CD14-positive monocyte (primary cell): ENCODE data around the gene DGAT2L6. TPM values are rescaled to one million over a fixed set of nuclear protein-coding genes. Genes with fewer than 3 reads are reported as not detected.
"Not testable (repeated sequence)": the region's sequence is repeated elsewhere in the genome, so short reads cannot be mapped to it uniquely, and the experiment has no call there.

ENCODE experiments used
- DNase-seq, 3 donors: peaks; one replicate each; pipeline ENCODE4 v3.0.0-alpha.2; 2011 to 2022
- H2AFZ ChIP-seq: 2 replicates; pipeline ENCODE4 v1.6.0; 2012; ENCODE audit warnings: mild to moderate bottlenecking, low read depth, low read length, inconsistent platforms; ENCODE audit not compliant: insufficient read depth, poor library complexity, severe bottlenecking
- H3K27ac ChIP-seq, 2 donors: 1 replicate in 1 of 2; 2 replicates in 1 of 2; pipeline ENCODE4 v1.5.1; 2012 to 2013; ENCODE audit warnings: low read length in 2 of 2, control low read depth in 1 of 2, inconsistent platforms in 1 of 2, low read depth in 1 of 2, mild to moderate bottlenecking in 1 of 2
- H3K27me3 ChIP-seq, 2 donors: one replicate each; pipeline versions ENCODE4 v1.6.0 to v1.6.1; 2011 to 2013; ENCODE audit warnings: low read length in 2 of 2; ENCODE audit not compliant: control insufficient read depth in 2 of 2, insufficient read depth in 2 of 2
- H3K36me3 ChIP-seq, 2 donors: replicated peaks in 1 of 2; 1 replicate in 1 of 2; 2 replicates in 1 of 2; pipeline versions ENCODE4 v1.5.1 to v1.6.1; 2012 to 2013; ENCODE audit warnings: low read length in 2 of 2, control low read depth in 1 of 2, inconsistent platforms in 1 of 2, mild to moderate bottlenecking in 1 of 2; ENCODE audit not compliant: insufficient read depth in 2 of 2, control insufficient read depth in 1 of 2
- H3K4me1 ChIP-seq, 2 donors: 1 replicate in 1 of 2; 2 replicates in 1 of 2; pipeline versions ENCODE4 v1.5.1 to v1.6.1; 2012 to 2013; ENCODE audit warnings: low read length in 2 of 2, control low read depth in 1 of 2, inconsistent platforms in 1 of 2, mild to moderate bottlenecking in 1 of 2, moderate library complexity in 1 of 2; ENCODE audit not compliant: insufficient read depth in 2 of 2, control insufficient read depth in 1 of 2
- H3K4me2 ChIP-seq: replicated peaks from 2 replicates; pipeline ENCODE3; 2012; ENCODE audit warnings: low read length, moderate library complexity, mild to moderate bottlenecking; ENCODE audit not compliant: poor library complexity, severe bottlenecking; ENCODE audit errors: extremely low read depth
- H3K4me3 ChIP-seq, 3 experiments: fragments of 200-600 bp in 1 of 3; sonication (generic) in 1 of 3; replicated peaks in 1 of 3; 1 replicate in 2 of 3; 2 replicates in 1 of 3; pipeline ENCODE4 v1.5.1; 2011 to 2013; ENCODE audit warnings: low read length in 3 of 3, mild to moderate bottlenecking in 3 of 3, control low read depth in 2 of 3, low read depth in 2 of 3, inconsistent platforms in 1 of 3, moderate library complexity in 1 of 3
- H3K79me2 ChIP-seq: 2 replicates; pipeline ENCODE4 v1.6.0; 2012; ENCODE audit warnings: mild to moderate bottlenecking, control low read depth, inconsistent platforms, low read length, moderate library complexity; ENCODE audit not compliant: insufficient read depth
- H3K9ac ChIP-seq: 2 replicates; pipeline ENCODE4 v1.6.0; 2017; ENCODE audit warnings: low read length, mild to moderate bottlenecking; ENCODE audit not compliant: insufficient read depth, poor library complexity, severe bottlenecking
- H3K9me3 ChIP-seq, 2 donors: replicated peaks in 1 of 2; 1 replicate in 1 of 2; 2 replicates in 1 of 2; pipeline versions ENCODE4 v1.5.1 to v1.6.1; 2012 to 2013; ENCODE audit warnings: low read length in 2 of 2, control low read depth in 1 of 2; ENCODE audit not compliant: control insufficient read depth in 1 of 2, insufficient read depth in 1 of 2
- H4K20me1 ChIP-seq: 2 replicates; pipeline ENCODE4 v1.6.0; 2012; ENCODE audit warnings: mild to moderate bottlenecking, low read length, control low read depth, moderate library complexity; ENCODE audit not compliant: insufficient read depth
- H3K27ac Mint-ChIP-seq, 7 donors: one replicate each; pipeline ENCODE4 v1.8.0; 2020; ENCODE audit warnings: mild to moderate bottlenecking in 7 of 7, mixed read lengths in 7 of 7, moderate library complexity in 6 of 7, inconsistent platforms in 2 of 7
- H3K27me3 Mint-ChIP-seq, 3 donors: one replicate each; pipeline ENCODE4 v1.8.0; 2021 to 2022; ENCODE audit warnings: low read depth in 3 of 3, mild to moderate bottlenecking in 3 of 3, mixed read lengths in 3 of 3, moderate library complexity in 3 of 3, inconsistent platforms in 1 of 3
- H3K36me3 Mint-ChIP-seq, 2 donors: one replicate each; pipeline ENCODE4 v1.8.0; 2020; ENCODE audit warnings: mixed read lengths in 2 of 2, inconsistent platforms in 1 of 2, mild to moderate bottlenecking in 1 of 2
- H3K4me1 Mint-ChIP-seq: one replicate; pipeline ENCODE4 v1.8.0; 2020; ENCODE audit warnings: mild to moderate bottlenecking, mixed read lengths
- H3K4me3 Mint-ChIP-seq, 2 donors: one replicate each; pipeline ENCODE4 v1.8.0; 2020; ENCODE audit warnings: mild to moderate bottlenecking in 2 of 2, mixed read lengths in 2 of 2, moderate library complexity in 1 of 2
- H3K9me3 Mint-ChIP-seq, 7 donors: one replicate each; pipeline ENCODE4 v1.8.0; 2020 to 2022; ENCODE audit warnings: mixed read lengths in 7 of 7, mild to moderate bottlenecking in 6 of 7, moderate library complexity in 6 of 7, inconsistent platforms in 2 of 7
- CTCF ChIP-seq: fragments of 200-600 bp; IDR thresholded peaks from one replicate; pipeline ENCODE4 v1.8.0; 2022; ENCODE audit warnings: antibody characterized with exemption, mild to moderate bottlenecking
- WGBS: methylation state at CpG from one replicate; pipeline ENCODE4 v1.1.5; 2013; ENCODE audit warnings: missing lambda C conversion rate; ENCODE audit not compliant: insufficient coverage; 5-methylcytosine and 5-hydroxymethylcytosine counted together
- intact Hi-C, 2 donors: fragments of 100-400 bp; cut with micrococcal nuclease; formaldehyde crosslinking; loops; one replicate each; pipeline versions ENCODE4 v1.15.0 to v1.15.1; 2023
- polyA plus RNA-seq, 3 donors: library from polyadenylated mRNA; depleted of rRNA in 1 of 3; unstranded in 2 of 3; stranded (reverse) in 1 of 3; fragments of 300-500 nt in 2 of 3; fragments of >200 nt in 1 of 3; fragmentation: Illumina TruSeq in 2 of 3; gene quantifications; 1 replicate in 2 of 3; 2 replicates in 1 of 3; pipeline ENCODE4 v1.2.3, GENCODE V29; 2012 to 2021

The DGAT2L6 gene
- polyA plus RNA-seq, 3 donors = not detected

- no CpG with 5 or more reads among the region's 2 CpGs for WGBS
- no peaks in the 10 kb centered on the region for H3K36me3 Mint-ChIP-seq
- no peak for TF ChIP-seq CTCF
Observed at GRCh38 chrX:70241501-70241900, 64.2 kb downstream of the DGAT2L6 start.

GRCh38 chrX:70243601-70244000 lies 66.3 kb downstream of the DGAT2L6 start:
- 90% methylated on average over 2 of the region's 5 CpGs for WGBS
- intact Hi-C loops, DNase-seq: not testable (repeated sequence)

More at GRCh38 chrX:70241501-70241900, 64.2 kb downstream of the DGAT2L6 start:
- no peaks in the 10 kb centered on the region for H3K4me1 ChIP-seq
- Mint-ChIP-seq H3K9me3 (no peaks in the 10 kb centered on the region), H3K27ac (no peak overlapping the region), H3K27me3 (peaks cover 0 to 3% (median 1%) of the 10 kb centered on the region in 3 donors), H3K4me3 (no peak overlapping the region), H3K4me1 (no peaks in the 10 kb centered on the region)
- H3K9ac ChIP-seq = no peak overlapping the region
- no peaks in the 10 kb centered on the region for H3K79me2 ChIP-seq
- no peaks in the 10 kb centered on the region for H3K9me3 ChIP-seq
- H3K27me3 ChIP-seq = peaks cover 0 to 2% of the 10 kb centered on the region in 2 donors
- H2AFZ ChIP-seq = no peak overlapping the region
- H3K27ac ChIP-seq = no peak overlapping the region
- DNase-seq = no peak
- intact Hi-C loops = no loop called here
- no peak overlapping the region for H3K4me2 ChIP-seq
- H4K20me1 ChIP-seq = no peaks in the 10 kb centered on the region
- no peaks in the 10 kb centered on the region for H3K36me3 ChIP-seq
- H3K4me3 ChIP-seq = no peak overlapping the region

More at GRCh38 chrX:70243601-70244000, 66.3 kb downstream of the DGAT2L6 start:
- H3K27ac ChIP-seq, H3K4me3 ChIP-seq, H2AFZ ChIP-seq, H3K36me3 ChIP-seq, H3K27me3 Mint-ChIP-seq, H3K4me2 ChIP-seq, H3K36me3 Mint-ChIP-seq, H4K20me1 ChIP-seq, H3K9ac ChIP-seq, H3K4me1 ChIP-seq, H3K27me3 ChIP-seq, H3K9me3 ChIP-seq, H3K79me2 ChIP-seq, H3K4me3 Mint-ChIP-seq, H3K4me1 Mint-ChIP-seq, H3K9me3 Mint-ChIP-seq, H3K27ac Mint-ChIP-seq: not testable (repeated sequence)
